DMS153 (cell line): Measurements from ENCODE around the gene PLEKHA6.
A peak's percentile ranks its signal among the peaks of the same experiment; 100 is the strongest.
"Not testable (repeated sequence)": the region's sequence is repeated elsewhere in the genome, so short reads cannot be mapped to it uniquely, and the experiment has no call there.

Source experiments
- DNase-seq: peaks from one replicate; lab custom pipeline; 2025; lab: John Stamatoyannopoulos, UW

Gene PLEKHA6

DNA sequence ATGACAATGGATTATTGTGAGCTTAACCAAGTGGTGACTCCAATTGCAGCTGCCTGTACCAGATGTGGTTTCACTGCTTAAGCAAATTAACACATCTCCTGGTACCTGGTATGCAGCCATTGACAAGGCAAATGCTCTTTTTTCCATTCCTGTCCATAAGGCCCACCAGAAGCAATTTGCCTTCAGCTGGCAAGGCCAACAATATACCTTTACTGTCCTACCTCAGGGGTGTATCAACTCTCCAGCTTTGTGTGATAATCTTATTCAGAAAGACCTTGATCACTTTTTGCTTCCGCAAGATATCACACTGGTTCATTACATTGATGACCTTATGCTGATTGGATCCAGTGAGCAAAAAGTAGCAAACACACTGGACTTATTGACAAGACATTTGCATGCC is 122.2 kb downstream of the PLEKHA6 start:
- DNase-seq: not testable (repeated sequence)

- no peak for DNase-seq
Observed at GRCh38 chr1:204232526-204232925, 127.2 kb downstream of the PLEKHA6 start.

GRCh38 chr1:204230211-204230610 is 129.5 kb downstream of the PLEKHA6 start:
- no peak for DNase-seq

DNA sequence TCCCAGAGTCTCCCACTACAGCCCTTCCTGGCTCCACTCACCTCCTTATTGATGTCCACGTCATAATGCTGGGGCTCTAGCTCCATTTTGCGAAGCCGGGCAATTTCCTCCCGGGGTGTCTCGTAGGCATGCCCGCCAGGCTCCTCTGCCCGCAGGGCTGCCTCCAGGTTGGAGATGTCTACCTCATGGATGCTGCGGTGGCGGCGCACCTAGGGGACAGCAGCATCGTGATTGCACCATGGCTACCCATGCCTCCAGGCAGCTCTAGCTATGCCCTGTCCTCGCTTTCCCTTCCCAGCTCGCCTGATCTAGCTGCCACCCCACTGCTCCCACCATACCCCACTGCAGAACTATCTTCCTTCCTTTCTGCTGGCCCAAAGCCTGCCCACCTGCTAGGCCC is 130.8 kb downstream of the PLEKHA6 start:
- DNase-seq: no peak

GRCh38 chr1:204227996-204228785 is 131.5 kb downstream of the PLEKHA6 start:
- DNase-seq: no peak

DNA sequence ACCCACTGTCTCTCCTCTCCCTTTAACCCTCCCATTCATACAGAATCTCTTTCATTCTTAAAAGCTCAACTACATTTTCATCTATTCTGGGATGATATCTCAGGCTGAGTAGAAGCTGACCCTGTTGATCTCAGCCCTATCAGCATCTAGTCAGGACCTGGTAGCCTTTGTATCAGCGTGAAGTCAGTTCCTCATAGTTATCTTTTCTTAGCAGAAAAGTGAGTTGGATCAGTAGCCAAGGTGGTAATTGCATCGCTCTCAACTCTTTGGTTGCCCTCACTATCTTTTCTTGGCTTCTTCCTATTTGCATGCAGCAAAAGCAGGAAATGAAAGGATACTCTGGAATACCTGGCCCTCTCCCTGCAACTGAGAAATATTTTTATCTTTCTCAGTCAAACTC is 132.4 kb downstream of the PLEKHA6 start:
- no peak for DNase-seq

DNA sequence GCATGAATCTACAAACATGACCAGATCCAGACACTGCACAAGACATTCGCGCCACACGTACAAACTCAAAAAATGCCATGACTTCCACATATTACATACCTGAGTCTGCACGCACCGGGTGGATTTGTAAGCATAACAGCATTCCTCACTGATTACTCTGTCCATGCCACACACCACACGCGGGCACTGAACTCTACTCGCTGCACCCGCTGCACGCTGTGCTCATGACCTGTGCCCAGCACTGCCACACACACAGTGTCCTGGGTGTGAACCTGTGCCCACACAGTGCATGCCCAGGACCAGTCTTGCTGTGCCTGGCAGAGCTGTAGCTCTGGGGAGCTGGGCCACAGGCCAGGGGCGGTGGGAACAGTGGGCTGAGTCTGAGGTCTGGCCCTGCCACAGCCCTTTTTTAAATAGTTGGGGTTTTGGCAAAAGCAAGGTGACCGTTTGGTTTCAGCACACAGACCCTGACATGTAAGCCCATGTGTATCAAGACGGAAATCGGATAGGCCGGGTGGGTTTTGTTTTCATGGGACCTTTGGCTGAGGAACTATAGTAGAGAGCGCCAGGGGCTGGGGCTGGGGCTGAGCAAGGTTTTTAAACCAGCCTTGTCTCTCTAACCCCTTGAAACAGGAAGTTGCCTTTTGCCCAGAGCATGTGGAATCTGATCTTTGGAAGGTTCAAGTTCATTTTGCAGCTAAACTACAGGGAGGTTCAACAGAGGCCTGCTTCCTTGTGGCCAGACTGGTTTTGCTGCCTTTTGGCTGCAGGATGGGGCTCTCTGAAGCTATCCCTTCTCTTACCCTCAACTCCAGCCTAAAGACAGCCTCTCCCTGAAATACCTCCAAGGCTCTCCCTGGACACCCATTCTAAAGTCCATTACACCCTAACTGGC is 133.6 kb downstream of the PLEKHA6 start:
- no peak for DNase-seq

DNA sequence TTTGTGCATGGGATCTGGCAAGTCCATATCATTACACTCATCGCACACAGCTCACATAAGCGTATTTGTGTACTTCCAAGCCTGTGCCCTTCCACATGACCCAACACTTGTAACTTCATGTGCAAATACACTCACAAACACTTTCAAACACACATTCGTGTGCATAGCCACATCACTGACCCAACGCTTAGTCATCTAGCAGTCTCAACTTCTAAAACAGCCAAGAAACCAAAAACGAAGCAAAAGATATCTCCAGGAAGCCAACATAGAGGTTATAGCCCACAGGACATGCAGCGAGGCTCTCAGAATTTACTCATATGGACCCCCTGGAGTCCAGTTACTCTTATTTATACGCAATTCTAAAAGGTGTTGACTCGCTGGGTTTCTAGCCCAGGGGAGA is 135.1 kb downstream of the PLEKHA6 start:
- no peak for DNase-seq

DNA sequence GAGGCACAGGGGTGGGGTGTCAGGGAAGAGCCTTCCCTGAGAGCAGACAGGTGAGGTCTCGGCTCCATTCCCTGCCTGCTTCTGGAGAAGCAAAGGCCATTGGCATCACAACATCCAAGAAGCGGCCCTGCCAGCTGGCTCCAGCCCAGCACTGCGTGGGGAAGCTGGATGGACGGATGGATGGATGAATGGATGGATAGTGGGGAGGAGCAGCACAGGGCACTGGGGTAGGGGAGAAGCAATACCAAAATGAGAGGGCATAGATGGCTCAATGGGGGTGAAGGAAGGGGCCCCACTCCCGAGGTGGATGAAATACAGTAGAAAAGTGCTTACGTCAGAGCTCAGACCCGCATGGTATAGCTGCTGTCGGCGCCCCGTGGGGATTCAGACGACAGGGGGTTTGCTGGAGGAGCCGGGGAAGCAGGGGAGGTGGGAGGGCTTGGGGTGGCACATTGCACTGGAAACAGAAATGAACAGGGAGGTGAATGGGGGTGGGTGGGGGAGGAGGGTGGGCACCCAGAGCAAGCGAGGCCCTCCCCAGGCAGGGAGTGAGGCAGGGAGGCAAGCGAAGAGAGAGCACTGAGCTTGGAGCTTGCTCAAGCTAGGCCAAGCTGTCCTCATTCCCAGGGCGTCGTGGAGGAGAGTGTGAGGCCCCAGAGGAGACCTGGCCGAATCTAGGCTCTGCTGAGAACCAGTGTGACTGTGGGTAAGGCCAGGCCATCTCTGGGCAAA is 136.4 kb downstream of the PLEKHA6 start:
- no peak for DNase-seq

DNA sequence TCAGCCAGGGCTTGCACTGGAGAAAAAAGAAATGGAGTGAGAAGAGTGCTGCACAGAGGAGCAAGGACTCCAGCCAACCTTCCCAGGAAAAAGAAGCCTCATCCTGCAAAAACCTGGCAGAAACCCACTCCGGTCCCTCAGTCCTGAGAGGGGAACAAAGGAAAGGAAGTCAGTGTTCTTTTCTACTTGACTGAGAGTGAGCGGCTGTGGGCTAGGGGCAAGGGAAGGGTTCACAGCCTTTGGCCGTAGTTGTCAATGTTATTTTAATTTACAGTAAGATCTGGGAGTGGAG is 137.0 kb downstream of the PLEKHA6 start:
- no peak for DNase-seq

DNA sequence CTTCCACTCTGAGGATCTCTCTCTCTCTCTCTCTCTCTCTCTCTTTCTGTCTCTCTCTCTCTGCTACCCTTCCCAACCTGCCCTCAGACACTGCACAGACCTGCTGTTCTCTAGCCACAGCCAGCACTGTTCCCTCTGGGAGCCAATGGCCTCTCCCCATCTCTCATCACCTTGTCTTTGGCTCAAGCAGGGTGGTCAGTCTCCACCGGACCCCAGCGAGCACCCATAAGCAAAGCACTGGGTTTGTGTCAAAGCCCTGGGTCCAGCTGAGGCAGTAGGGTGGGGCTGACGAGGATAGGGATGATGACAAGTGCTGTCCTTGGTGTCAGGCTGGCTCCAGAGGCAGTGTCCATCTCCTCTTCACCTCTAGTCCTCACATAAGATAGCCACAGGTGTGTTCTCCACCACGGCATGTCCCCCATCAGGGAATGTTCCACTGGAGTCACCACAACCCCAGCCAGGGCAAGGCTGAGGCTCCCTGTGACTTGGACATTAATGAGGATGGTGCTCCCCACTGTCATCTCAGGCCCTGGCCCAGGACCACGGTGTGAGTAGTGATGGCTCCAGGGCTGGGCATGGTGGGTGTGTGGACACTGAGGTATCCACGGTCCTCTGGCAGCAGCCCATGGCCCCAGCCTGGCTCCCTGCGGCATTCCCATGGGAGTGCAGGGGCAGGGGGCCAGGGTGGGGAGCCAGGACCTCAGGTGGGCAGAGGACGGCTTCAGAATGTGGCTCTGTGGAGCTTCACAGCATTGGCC is 137.5 kb downstream of the PLEKHA6 start:
- no peak for DNase-seq

DNA sequence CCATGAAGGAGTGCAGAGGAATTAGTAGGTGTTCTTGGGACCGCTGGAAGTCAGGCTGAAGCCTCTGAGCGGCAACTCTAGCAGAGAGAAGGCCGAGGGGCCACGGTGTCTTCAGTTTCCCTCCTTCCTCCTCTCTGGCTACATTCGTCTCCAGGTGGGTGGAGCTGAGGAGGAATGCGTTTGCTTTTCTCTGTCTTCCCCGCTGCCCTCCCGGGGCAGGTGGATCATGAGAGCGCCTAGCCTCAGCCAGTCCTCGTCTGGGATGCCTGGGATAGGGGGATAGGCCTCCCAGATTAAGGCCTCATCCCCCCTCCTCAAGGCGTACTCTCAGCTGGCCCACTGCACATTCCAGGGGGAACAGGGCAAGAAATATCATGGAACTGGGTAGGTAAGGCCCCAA is 138.5 kb downstream of the PLEKHA6 start:
- DNase-seq: no peak

DNA sequence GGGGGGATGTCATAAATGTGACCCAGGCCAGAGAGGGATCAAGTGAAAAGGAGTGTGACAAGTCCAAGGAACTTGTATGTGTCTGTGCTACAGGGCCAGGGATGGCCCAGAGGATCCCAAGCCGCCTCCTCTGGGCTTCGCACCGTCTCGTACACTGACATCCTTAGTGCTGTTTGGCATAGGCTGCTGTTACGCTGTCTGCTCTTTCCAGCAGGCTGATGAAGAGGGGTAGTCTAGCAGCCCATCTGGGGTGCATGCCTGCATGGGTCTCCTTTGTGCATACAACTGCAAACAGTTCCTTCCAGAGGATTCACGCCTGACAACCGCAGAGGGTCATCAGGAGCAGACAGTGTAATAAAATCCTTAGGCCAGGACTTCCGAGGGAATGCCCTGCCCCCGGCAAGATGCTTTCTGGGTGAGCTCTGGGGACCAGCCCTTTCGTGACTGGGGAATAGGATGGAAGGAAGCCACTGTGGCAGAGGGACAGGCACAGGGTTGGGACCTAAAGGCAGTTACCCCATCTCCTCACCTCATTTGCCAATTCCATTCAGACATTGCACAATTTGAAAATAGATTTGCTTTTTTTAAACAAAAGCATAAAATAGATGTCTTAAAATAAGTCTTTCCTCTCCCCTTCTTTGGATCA is 139.6 kb downstream of the PLEKHA6 start:
- DNase-seq: no peak

- DNase-seq: no peak
Observed at GRCh38 chr1:204218552-204218951, 141.2 kb downstream of the PLEKHA6 start.

GRCh38 chr1:204217648-204218000 is 142.1 kb downstream of the PLEKHA6 start:
- DNase-seq: no peak

- DNase-seq: no peak
Observed at GRCh38 chr1:204216880-204217647, 142.7 kb downstream of the PLEKHA6 start.

DNA sequence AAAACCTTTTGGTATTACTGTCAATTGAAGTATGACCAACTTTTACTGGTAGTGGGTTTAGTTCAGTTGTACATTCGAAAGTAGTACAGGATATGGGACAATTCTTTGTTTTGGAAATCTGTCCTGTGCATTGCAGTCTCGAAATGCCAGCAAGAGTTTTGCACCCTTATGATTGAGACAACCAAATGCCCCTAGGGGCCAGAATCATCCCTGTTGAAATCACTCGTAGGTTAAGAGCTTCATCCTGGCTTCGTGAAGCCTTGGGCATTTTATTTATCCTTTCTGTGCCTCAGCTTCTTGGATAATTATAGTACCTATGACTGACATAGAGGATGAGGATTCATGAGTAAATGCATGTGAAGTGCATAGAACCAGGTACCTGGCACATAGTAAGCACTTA is 143.5 kb downstream of the PLEKHA6 start:
- DNase-seq: no peak

DNA sequence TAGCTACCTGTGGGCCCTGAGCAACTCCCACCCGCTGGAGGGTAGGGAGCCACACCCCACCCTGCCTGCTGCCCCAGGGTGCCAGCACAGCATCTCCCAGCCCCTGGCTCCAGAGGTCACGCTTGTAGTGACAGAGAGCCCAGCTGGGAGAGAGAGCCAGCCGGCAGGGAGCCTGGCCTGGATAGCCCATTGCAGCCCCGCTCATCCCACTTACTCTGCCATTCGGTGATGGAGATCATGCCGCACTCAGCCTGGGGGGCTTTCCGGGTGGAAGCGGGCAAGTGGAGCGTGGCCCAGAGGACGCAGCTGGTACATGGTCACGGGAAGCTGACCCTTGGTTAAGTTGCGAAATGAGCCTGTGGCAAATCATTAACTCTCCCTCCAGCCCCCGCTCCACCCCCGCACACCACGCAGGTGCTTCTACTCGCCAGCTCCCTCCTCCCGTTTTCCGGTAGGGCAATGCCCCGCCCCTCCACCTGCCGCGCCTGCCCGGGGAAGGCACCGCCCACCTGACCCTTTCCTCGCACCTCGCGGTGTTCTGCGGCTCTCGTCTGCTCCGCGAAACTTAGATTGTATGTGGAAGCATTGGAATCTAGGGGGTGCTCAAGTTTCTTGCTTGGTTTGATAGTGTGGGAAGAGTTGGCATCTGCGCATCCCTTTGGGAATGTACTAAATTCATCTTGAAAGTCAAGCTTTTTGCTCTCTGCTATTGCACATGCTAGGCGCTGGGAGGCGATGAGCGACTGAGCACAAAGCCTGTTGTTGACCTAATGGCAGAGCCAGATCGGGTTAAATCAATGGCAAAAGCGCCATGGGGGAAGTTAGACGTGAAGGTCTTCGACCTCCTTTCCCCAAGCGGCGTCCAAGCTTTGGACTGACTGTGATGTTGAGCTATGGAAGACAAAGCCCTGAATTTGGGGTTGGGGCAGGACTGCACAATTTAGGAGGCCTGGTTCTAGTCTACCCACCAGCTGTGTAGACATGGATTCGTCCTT is 145.8 kb downstream of the PLEKHA6 start, which contains the start of gene GOLT1A:
Gene GOLT1A, minus strand, starts transcription at position 321 of the 995 bp plus-strand sequence. Its CDS starts 82 bp downstream, at position 239.
- peak; percentile 86 for DNase-seq

DNA sequence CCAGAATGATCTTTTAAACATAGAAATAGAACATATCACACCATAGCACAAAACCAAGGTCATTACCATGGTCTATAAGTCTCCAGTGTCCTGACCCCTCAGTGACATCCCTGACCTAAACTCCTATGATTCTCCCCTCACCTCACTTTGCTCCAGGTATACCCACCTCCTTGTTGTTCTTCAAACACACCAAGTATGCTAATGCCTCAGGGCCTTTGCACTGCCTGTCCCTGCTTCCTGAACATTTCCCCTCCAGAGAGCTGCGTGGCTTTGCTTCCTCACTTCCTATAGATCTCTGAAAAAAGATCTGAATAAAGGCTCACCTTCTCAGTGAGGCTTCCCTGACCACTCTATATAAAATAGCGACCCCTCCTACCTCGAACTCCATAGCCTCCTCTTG is 147.0 kb downstream of the PLEKHA6 start:
- no peak for DNase-seq
